Measurements from ENCODE around the gene ELP5.

The ELP5 gene

GRCh38 chr17:7290166-7290565 lies 38.2 kb downstream of the ELP5 start:
- TF ChIP-seq CTCF (IDR thresholded peaks at IDR 0.05; ENCODE audit: borderline replicate concordance, insufficient read depth, low read depth, low read length), result no peak
- no peak overlapping the region for H3K4me3 ChIP-seq (ENCODE audit: low read depth, low read length)

- TF ChIP-seq CTCF (IDR thresholded peaks at IDR 0.05; ENCODE audit: borderline replicate concordance, insufficient read depth, low read depth, low read length), result no peak
- H3K4me3 ChIP-seq (ENCODE audit: low read depth, low read length), result no peak overlapping the region
Observed at GRCh38 chr17:7290685-7291084, 38.7 kb downstream of the ELP5 start.

GRCh38 chr17:7292194-7292593 lies 40.2 kb downstream of the ELP5 start:
- no peak for TF ChIP-seq CTCF (IDR thresholded peaks at IDR 0.05; ENCODE audit: borderline replicate concordance, insufficient read depth, low read depth, low read length)
- no peak overlapping the region for H3K4me3 ChIP-seq (ENCODE audit: low read depth, low read length)

- no peak overlapping the region for H3K4me3 ChIP-seq (ENCODE audit: low read depth, low read length)
- no peak for TF ChIP-seq CTCF (IDR thresholded peaks at IDR 0.05; ENCODE audit: borderline replicate concordance, insufficient read depth, low read depth, low read length)
Observed at GRCh38 chr17:7292729-7293128, 40.7 kb downstream of the ELP5 start.

GRCh38 chr17:7293159-7293558 lies 41.1 kb downstream of the ELP5 start:
- TF ChIP-seq CTCF (IDR thresholded peaks at IDR 0.05; ENCODE audit: borderline replicate concordance, insufficient read depth, low read depth, low read length), result no peak

GRCh38 chr17:7293816-7294613 lies 42.0 kb downstream of the ELP5 start:
- no peak for TF ChIP-seq CTCF (IDR thresholded peaks at IDR 0.05; ENCODE audit: borderline replicate concordance, insufficient read depth, low read depth, low read length)
- no peak overlapping the region for H3K4me3 ChIP-seq (ENCODE audit: low read depth, low read length)

More at GRCh38 chr17:7293159-7293558, 41.1 kb downstream of the ELP5 start:
- no peak overlapping the region for H3K4me3 ChIP-seq (ENCODE audit: low read depth, low read length)

- no peak for TF ChIP-seq CTCF (IDR thresholded peaks at IDR 0.05; ENCODE audit: borderline replicate concordance, insufficient read depth, low read depth, low read length)
- H3K4me3 ChIP-seq (ENCODE audit: low read depth, low read length), result peak within 1 kb of the TSS; percentile 40
Observed at GRCh38 chr17:7294614-7295153, 42.7 kb downstream of the ELP5 start, which contains the start of gene YBX2. Gene YBX2 (minus strand): TSS chr17:7294639. CDS start chr17:7294500, 139 bp downstream.
